ENCODE measurements around the gene AQP12B. TPM values are rescaled to one million over a fixed set of nuclear protein-coding genes. Genes with fewer than 3 reads are reported as not detected.

Gene AQP12B
- total RNA-seq, 2 donors from 2014 or later: not detected

- Histone ChIP-seq H3K4me3 (no peak overlapping the region), H3K9me3 (no peaks in the 10 kb centered on the region), H3K27ac (no peak overlapping the region), H3K4me1 (ENCODE audit: control insufficient read depth in 1 of 2, low read depth in 2 of 2) (no peaks in the 10 kb centered on the region), H3K36me3 (no peaks in the 10 kb centered on the region), H3K27me3 (replicated peaks; ENCODE audit: insufficient read depth) (no peaks in the 10 kb centered on the region)
- no peak for ATAC-seq (ENCODE audit: insufficient number of reproducible peaks, low FRiP score, low read depth)
- TF ChIP-seq CTCF (IDR thresholded peaks at IDR 0.05): no peak
- no peak for DNase-seq (ENCODE audit: low spot score)
Measured at GRCh38 chr2:240642806-240643092, 39.9 kb downstream of the AQP12B start.

GRCh38 chr2:240642061-240642805 is 40.5 kb downstream of the AQP12B start:
- H3K9me3 ChIP-seq: no peaks in the 10 kb centered on the region
- no peak overlapping the region for H3K27ac ChIP-seq
- no peaks in the 10 kb centered on the region for H3K27me3 ChIP-seq (replicated peaks; ENCODE audit: insufficient read depth)
- H3K36me3 ChIP-seq: no peaks in the 10 kb centered on the region
- no peak overlapping the region for H3K4me3 ChIP-seq
- ATAC-seq (ENCODE audit: insufficient number of reproducible peaks, low FRiP score, low read depth): no peak
- no peak for TF ChIP-seq CTCF (IDR thresholded peaks at IDR 0.05)
- DNase-seq (ENCODE audit: low spot score): no peak
- no peaks in the 10 kb centered on the region for H3K4me1 ChIP-seq (ENCODE audit: control insufficient read depth in 1 of 2, low read depth in 2 of 2)

- Histone ChIP-seq H3K9me3 (no peaks in the 10 kb centered on the region), H3K4me3 (no peak overlapping the region), H3K27ac (no peak overlapping the region), H3K4me1 (ENCODE audit: control insufficient read depth in 1 of 2, low read depth in 2 of 2) (no peaks in the 10 kb centered on the region), H3K36me3 (no peaks in the 10 kb centered on the region), H3K27me3 (replicated peaks; ENCODE audit: insufficient read depth) (no peaks in the 10 kb centered on the region)
- ATAC-seq (ENCODE audit: insufficient number of reproducible peaks, low FRiP score, low read depth) (no peak), DNase-seq (ENCODE audit: low spot score) (no peak)
- no peak for TF ChIP-seq CTCF (IDR thresholded peaks at IDR 0.05)
Measured at GRCh38 chr2:240640939-240641338, 41.7 kb downstream of the AQP12B start.

- no peak overlapping the region for H3K27ac ChIP-seq
- DNase-seq (ENCODE audit: low spot score): no peak
- no peaks in the 10 kb centered on the region for H3K27me3 ChIP-seq (replicated peaks; ENCODE audit: insufficient read depth)
- H3K9me3 ChIP-seq: no peaks in the 10 kb centered on the region
- H3K4me1 ChIP-seq (ENCODE audit: control insufficient read depth in 1 of 2, low read depth in 2 of 2): no peaks in the 10 kb centered on the region
- H3K36me3 ChIP-seq: no peaks in the 10 kb centered on the region
- no peak overlapping the region for H3K4me3 ChIP-seq
- TF ChIP-seq CTCF (IDR thresholded peaks at IDR 0.05): no peak
- ATAC-seq (ENCODE audit: insufficient number of reproducible peaks, low FRiP score, low read depth): no peak
Measured at GRCh38 chr2:240639566-240639965, 43.1 kb downstream of the AQP12B start.

GRCh38 chr2:240638512-240639160 is 44.0 kb downstream of the AQP12B start:
- no peaks in the 10 kb centered on the region for H3K27me3 ChIP-seq (replicated peaks; ENCODE audit: insufficient read depth)
- DNase-seq (ENCODE audit: low spot score): no peak
- H3K4me3 ChIP-seq: no peak overlapping the region
- no peaks in the 10 kb centered on the region for H3K4me1 ChIP-seq (ENCODE audit: control insufficient read depth in 1 of 2, low read depth in 2 of 2)
- no peaks in the 10 kb centered on the region for H3K36me3 ChIP-seq
- H3K9me3 ChIP-seq: no peaks in the 10 kb centered on the region
- ATAC-seq (ENCODE audit: insufficient number of reproducible peaks, low FRiP score, low read depth): no peak
- no peak for TF ChIP-seq CTCF (IDR thresholded peaks at IDR 0.05)
- H3K27ac ChIP-seq: no peak overlapping the region

Data from thoracic aorta (tissue), 2 donors.